ENCODE measurements around the gene DDX56.
A peak's percentile ranks its signal among the peaks of the same experiment; 100 is the strongest.
"Not testable (repeated sequence)": the region's sequence is repeated elsewhere in the genome, so short reads cannot be mapped to it uniquely, and the experiment has no call there.

The DDX56 gene

DNA sequence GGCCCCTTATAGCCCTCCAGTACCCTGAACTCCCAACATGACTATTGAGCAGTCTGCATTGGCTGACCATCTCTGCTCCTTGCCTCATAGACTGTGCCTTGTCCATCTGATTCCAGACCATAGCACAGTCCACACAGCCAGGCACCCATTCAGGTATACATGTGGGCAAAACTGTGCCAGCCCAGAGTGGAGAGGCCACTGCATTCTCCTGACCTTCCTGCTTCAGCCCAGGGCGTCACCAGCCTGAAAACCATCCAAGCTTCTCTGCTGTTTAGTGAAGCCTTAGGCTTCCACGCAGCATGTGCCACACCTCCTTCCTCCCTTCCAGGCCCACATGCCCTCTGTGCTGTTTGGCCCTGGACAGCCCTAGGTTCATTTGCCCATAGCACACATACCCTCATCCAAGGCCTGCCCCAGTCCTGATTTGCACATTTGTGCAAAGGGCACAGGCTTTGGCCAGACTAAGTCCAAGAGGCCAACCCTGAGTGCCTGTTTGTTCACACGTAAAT, 10.5 kb downstream of the DDX56 start:
- DNase-seq, result no peak

GRCh38 chr7:44562622-44562962, 11.1 kb downstream of the DDX56 start:
- not testable (repeated sequence) for DNase-seq

- DNase-seq, result peak; percentile 37
These were observed 11.6 kb downstream of the DDX56 start for GRCh38 chr7:44561962-44562621.

GRCh38 chr7:44561481-44561880, 12.2 kb downstream of the DDX56 start:
- no peak for DNase-seq

DNA sequence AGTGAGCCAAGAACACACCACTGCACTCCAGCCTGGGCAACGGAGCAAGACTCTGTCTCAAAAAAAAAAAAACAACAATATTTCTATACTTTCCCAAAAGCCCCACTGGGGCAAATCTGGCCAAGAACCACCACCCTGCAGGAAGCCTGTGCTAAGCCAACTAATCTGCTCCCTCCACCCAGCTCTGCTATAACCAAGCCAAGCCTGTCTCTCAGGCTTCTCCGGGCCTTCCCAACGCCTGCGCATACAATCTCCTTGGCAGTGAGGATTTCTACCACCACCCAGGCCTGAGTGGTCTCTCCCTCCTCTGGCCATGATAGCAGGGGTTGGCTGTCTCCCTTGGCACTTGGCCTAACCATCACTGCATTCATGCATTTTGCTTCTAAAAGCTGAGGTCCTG, 14.2 kb downstream of the DDX56 start:
- no peak for DNase-seq

DNA sequence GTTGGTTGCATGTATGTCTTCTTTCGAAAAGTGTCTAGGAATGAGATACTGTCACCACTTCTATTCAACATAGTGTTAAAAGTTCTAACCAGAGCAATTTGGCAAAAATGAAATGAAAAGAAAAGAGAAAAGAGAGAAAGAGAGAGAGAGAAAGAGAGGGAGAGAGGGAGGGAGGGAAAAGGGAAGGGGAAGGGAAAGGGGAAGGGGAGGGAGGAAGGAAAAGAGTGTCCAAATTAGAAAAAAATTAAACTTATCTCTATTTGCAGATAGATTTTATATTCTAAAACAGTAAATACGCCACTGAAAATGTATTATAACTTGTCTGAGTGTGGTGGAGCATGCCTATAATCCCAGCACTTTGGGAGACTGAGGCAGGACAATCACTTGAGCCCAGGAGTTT, 16.2 kb downstream of the DDX56 start:
- DNase-seq, result no peak

- DNase-seq, result no peak
These were observed 18.4 kb downstream of the DDX56 start for GRCh38 chr7:44555350-44555749.

GRCh38 chr7:44552473-44553005, 21.2 kb downstream of the DDX56 start:
- not testable (repeated sequence) for DNase-seq

GRCh38 chr7:44549457-44549856, 24.3 kb downstream of the DDX56 start:
- no peak for DNase-seq

DNA sequence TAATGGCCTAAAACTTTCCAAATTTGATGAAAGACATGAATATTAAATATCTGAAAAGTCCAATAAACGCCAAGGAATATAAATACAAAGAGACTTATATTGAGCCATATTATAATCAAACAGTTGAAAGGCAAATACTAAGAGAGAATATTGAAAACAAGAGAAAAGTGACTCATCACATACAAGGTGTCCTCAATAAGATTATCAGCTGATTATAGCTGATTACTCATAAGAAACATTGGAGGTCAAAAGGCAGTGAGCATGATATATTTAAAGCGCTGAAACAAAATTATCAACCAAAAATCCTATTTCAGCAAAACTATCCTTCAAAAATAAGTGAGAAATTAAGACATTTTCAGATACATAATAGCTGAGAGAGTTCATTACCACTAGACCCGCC, 24.8 kb downstream of the DDX56 start:
- DNase-seq, result no peak

- DNase-seq, result peak; percentile 50
These were observed 26.0 kb downstream of the DDX56 start for GRCh38 chr7:44547536-44548231.

- no peak for DNase-seq
These were observed 31.7 kb downstream of the DDX56 start for GRCh38 chr7:44541876-44542610.

DNA sequence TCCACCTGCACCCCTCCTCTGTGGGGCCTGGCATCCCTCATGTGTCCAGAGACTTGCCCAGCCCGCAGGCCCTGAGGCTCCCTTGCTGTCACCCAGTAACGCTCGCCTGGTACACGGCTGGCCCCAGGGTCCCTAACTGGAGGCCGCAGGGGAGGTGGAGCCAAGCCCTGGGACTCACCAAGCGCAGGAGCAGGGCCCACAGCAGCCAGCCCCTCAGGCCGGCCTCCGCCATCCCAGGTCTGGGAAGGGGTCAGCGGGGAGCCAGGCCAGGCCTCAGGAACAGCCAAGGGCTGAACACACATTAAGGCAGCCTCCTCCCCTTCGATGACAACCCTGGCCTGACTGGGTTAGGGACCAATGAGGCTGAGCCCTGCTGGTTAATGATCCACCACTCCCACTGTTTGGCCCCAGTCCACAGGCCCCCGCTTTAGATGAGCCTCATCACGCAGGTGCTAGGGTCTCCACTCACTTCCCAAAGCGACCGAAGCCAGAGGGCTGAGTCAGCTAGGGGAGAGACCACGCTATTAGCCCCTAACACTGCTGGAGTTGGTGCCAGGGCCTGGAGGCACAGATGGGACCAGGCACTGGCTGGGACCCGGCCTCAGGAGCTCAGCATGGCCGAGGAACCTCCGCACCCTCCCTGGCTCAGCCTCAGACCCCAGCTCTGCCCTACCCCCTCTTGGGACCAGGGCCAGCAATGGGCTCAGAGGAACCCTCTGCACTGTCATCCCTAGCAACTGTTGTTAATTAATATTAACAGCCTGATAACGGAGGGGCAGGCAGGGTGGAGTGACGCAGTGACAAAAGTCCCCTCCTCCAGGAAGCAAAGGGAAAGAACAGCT, 32.5 kb downstream of the DDX56 start, which contains the start of gene NPC1L1:
TSS of gene NPC1L1 (minus strand) at position 303 of the 842 bp plus-strand sequence. CDS start at position 232, 71 bp downstream.
- DNase-seq, result no peak

GRCh38 chr7:44540592-44541027, 33.1 kb downstream of the DDX56 start:
- no peak for DNase-seq

DNA sequence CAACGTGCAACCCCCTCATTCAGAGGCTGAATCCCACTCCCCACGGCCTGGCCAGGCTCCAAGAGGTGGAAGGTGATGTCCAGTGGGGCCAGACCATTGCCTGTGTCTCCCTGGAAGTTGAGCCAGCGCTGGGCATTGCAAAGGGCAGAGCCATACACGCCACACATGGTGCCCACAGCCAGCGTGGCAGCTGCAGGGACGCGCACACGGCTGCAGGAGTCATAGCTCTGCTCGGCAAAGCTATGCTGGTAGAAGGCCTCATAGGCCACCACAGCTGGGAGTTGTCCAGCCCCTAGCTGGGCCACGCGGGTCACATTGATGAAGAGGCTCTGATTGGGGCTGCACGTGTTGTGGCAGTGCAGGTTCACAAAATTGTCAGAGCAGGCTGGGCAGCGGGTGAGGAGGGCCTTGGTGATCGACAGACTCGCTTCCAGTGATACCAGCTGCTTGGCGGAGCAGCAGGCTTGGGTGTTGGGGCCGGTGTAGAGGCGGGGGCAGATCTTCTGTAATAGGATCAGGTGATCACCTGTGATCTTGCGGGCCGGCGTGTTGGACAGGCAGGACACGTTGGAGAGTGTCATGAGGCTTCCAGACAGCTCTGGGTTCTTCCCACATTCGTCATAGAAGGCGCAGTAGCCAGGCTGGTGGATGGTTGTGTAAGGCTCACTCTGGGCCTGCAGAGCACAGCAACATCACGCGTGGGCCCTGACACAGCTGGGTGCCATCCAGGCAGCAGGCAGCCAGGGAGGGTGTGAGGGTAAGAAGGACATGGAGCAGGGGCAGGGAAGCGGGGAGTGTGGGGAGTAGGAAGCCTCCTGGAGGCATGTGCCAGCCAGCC, 33.8 kb downstream of the DDX56 start:
- no peak for DNase-seq

GRCh38 chr7:44538798-44539668, 34.7 kb downstream of the DDX56 start:
- DNase-seq, result no peak

GRCh38 chr7:44538093-44538797, 35.5 kb downstream of the DDX56 start:
- no peak for DNase-seq

- DNase-seq, result no peak
These were observed 36.3 kb downstream of the DDX56 start for GRCh38 chr7:44537442-44537841.

DNA sequence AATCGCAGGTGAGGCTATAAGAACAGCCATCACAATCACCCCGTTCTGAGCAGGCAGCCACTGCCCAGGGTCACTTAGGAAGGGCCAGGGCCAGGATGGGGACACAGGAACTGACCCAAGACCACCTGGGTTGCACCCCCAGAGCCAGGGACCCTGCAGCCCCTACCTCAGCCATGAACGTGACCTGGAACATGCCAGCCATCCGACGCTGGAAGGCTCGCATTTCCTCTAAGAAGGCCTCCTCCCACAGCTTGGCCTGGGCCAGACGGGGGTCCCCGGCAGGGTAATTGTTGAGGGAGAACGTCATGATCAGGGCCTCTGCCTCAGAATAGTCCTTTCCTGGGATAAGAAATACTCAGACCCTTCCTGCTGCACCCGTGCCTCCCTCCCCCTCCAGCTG, 37.6 kb downstream of the DDX56 start:
- DNase-seq, result no peak
